SU-DHL-6 (cell line): ENCODE measurements around the gene APRT.

ENCODE experiments used
- H2AFZ ChIP-seq: fragments of 200-600 bp; sonication (generic); 2 replicates; pipeline ENCODE4 v1.6.1; 2014; ENCODE audit warnings: low read depth, mild to moderate bottlenecking, moderate library complexity, mixed read lengths, antibody characterized with exemption, low read length; ENCODE audit not compliant: severe bottlenecking
- H3F3A ChIP-seq: fragments of 200-600 bp; shearing (Covaris generic); 2 replicates; pipeline ENCODE4 v1.6.0; 2016; ENCODE audit warnings: antibody characterized with exemption, mild to moderate bottlenecking; ENCODE audit not compliant: insufficient read depth
- H3K27ac ChIP-seq: fragments of 200-600 bp; sonication (generic); 2 replicates; pipeline ENCODE4 v1.5.1; 2016; ENCODE audit warnings: low read depth, mild to moderate bottlenecking, low read length, moderate library complexity, mixed read lengths
- H3K27me3 ChIP-seq: fragments of 200-600 bp; sonication (generic), shearing (Covaris generic); 2 replicates; pipeline ENCODE4 v1.6.0; 2014; ENCODE audit warnings: mild to moderate bottlenecking, low read length
- H3K36me3 ChIP-seq: fragments of 200-600 bp; sonication (generic); 2 replicates; pipeline ENCODE4 v1.6.1; 2014; ENCODE audit warnings: mild to moderate bottlenecking, low read length, mixed read lengths
- H3K4me2 ChIP-seq: fragments of 300-600, 200-600 bp; shearing (Covaris generic), sonication (generic); 2 replicates; pipeline ENCODE4 v1.6.0; 2014; ENCODE audit warnings: low read length, low read depth, mild to moderate bottlenecking; ENCODE audit not compliant: poor library complexity, severe bottlenecking
- H3K4me3 ChIP-seq: fragments of 200-600 bp; sonication (generic); 2 replicates; pipeline ENCODE4 v1.5.1; 2014; ENCODE audit warnings: antibody characterized with exemption, low read length, mild to moderate bottlenecking, mixed read lengths; ENCODE audit not compliant: insufficient read depth, poor library complexity, severe bottlenecking
- H3K79me2 ChIP-seq: fragments of 200-600 bp; sonication (generic); 2 replicates; pipeline ENCODE4 v1.6.1; 2014; ENCODE audit warnings: mild to moderate bottlenecking, low read length, moderate library complexity; ENCODE audit not compliant: insufficient read depth
- H3K9ac ChIP-seq: fragments of 200-600 bp; sonication (generic); 2 replicates; pipeline ENCODE4 v1.7.0; 2014; ENCODE audit warnings: mild to moderate bottlenecking, low read length
- H3K9me2 ChIP-seq: fragments of 200-600 bp; sonication (generic); replicated peaks from 2 replicates; pipeline ENCODE4 v1.6.1; 2014; ENCODE audit warnings: low read length; ENCODE audit not compliant: insufficient read depth
- H3K9me3 ChIP-seq: fragments of 200-600 bp; sonication (generic); 2 replicates; pipeline ENCODE4 v1.6.1; 2014; ENCODE audit warnings: low read length, mixed read lengths; ENCODE audit not compliant: insufficient read depth
- H4K20me1 ChIP-seq: fragments of 200-600 bp; sonication (generic); 2 replicates; pipeline ENCODE4 v1.6.1; 2014; ENCODE audit warnings: low read depth, mild to moderate bottlenecking, antibody characterized with exemption, low read length, moderate library complexity, mixed read lengths
- EZH2phosphoT487 ChIP-seq: fragments of 200-600 bp; sonication (generic), shearing (Covaris generic); conservative IDR thresholded peaks from 2 replicates; pipeline ENCODE4 v1.6.1; 2018; ENCODE audit warnings: mild to moderate bottlenecking, antibody characterized with exemption, low read length, moderate library complexity, mixed read lengths
- TF ChIP-seq, protein P1 (sequence below): fragments of 200-600 bp; sonication (generic); IDR thresholded peaks from one replicate; pipeline ENCODE4 v1.5.1; 2017; ENCODE audit warnings: antibody characterized with exemption, mild to moderate bottlenecking, low read length, moderate library complexity; ENCODE audit not compliant: insufficient read depth, poor library complexity, severe bottlenecking

APRT gene

DNA sequence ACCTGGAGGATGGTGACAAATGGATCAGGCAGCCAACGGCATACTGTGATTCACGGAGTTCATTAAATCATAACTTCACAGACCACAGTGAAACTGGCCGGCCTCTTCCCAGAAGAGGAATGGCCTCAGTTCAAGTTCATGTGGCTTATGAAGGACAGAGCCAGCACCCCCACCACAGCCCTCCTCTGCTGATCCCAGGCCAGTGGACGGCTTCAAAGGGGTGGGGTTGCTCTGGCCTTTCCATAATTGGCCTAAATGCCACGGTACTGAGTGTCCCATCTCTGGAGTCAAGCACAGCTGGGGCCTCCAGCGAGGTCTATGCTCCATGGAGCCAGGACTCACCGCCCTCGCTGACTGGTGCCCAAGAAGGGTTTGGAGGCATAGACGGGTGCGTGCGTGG, 23.7 kb upstream of the APRT start:
- H3K9ac ChIP-seq = no peak overlapping the region
- H3K36me3 ChIP-seq = no peaks in the 10 kb centered on the region
- no peak overlapping the region for H3K4me2 ChIP-seq
- no peak overlapping the region for H3K27ac ChIP-seq
- no peak overlapping the region for H2AFZ ChIP-seq
- no peaks in the 10 kb centered on the region for H4K20me1 ChIP-seq
- TF ChIP-seq, protein P1, sequence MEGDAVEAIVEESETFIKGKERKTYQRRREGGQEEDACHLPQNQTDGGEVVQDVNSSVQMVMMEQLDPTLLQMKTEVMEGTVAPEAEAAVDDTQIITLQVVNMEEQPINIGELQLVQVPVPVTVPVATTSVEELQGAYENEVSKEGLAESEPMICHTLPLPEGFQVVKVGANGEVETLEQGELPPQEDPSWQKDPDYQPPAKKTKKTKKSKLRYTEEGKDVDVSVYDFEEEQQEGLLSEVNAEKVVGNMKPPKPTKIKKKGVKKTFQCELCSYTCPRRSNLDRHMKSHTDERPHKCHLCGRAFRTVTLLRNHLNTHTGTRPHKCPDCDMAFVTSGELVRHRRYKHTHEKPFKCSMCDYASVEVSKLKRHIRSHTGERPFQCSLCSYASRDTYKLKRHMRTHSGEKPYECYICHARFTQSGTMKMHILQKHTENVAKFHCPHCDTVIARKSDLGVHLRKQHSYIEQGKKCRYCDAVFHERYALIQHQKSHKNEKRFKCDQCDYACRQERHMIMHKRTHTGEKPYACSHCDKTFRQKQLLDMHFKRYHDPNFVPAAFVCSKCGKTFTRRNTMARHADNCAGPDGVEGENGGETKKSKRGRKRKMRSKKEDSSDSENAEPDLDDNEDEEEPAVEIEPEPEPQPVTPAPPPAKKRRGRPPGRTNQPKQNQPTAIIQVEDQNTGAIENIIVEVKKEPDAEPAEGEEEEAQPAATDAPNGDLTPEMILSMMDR = no peak
- TF ChIP-seq EZH2phosphoT487 = no peak
- no peak overlapping the region for H3K4me3 ChIP-seq
- H3K9me2 ChIP-seq = no peaks in the 10 kb centered on the region
- no peaks in the 10 kb centered on the region for H3K27me3 ChIP-seq
- no peaks in the 10 kb centered on the region for H3F3A ChIP-seq
- H3K9me3 ChIP-seq = no peaks in the 10 kb centered on the region
- no peaks in the 10 kb centered on the region for H3K79me2 ChIP-seq

DNA sequence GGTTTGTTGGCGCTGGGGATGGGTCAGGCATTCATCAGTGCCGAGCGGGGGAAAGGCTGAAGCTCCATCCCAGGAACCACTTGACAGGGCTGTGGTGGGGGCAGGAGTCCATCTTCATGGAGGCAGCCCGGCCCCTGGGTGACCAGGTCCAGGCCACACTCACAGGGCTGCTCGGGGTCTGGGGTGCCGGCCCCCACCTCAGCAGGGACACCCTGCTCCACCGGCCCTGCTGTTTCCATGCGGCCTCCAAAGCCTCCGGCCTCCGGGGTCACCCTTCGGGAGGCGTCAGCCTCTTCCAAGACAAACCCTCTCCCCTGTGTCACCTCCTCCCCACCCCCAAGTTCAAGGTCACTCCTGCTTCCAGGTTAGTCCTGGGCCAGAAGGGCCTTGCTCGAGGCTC, 22.9 kb upstream of the APRT start:
- Histone ChIP-seq H3K36me3 (no peaks in the 10 kb centered on the region), H3K4me3 (no peak overlapping the region), H3K27ac (no peak overlapping the region), H3K27me3 (no peaks in the 10 kb centered on the region), H3K79me2 (no peaks in the 10 kb centered on the region), H3F3A (no peaks in the 10 kb centered on the region), H3K9me2 (no peaks in the 10 kb centered on the region), H3K9ac (no peak overlapping the region), H3K9me3 (no peaks in the 10 kb centered on the region), H3K4me2 (no peak overlapping the region), H4K20me1 (no peaks in the 10 kb centered on the region), H2AFZ (no peak overlapping the region)
- TF ChIP-seq, protein P1 = no peak
- no peak for TF ChIP-seq EZH2phosphoT487

DNA sequence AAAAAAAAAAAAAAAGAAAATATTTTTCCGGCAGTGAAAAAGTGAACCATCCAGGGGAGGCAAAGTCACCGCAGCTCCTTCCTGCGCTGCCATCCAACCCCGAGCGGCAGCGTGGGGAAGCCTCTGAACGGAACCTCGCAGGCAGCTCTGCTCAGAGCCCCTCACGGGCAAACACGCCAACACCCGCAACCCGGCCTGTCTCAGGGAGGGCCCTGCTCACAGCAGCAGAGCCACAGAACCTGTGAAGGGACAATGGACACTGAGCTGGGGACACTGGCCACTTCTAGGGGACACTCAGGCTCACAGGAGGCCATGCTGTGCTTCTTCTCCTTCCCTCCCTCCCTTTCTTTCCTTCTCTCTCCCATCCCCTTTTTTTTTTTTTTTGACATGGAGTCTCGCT, 21.4 kb upstream of the APRT start:
- TF ChIP-seq EZH2phosphoT487 = no peak
- TF ChIP-seq, protein P1 = no peak
- no peaks in the 10 kb centered on the region for H4K20me1 ChIP-seq
- H3F3A ChIP-seq = no peaks in the 10 kb centered on the region
- no peak overlapping the region for H3K9ac ChIP-seq
- no peaks in the 10 kb centered on the region for H3K36me3 ChIP-seq
- no peak overlapping the region for H3K27ac ChIP-seq
- H3K9me2 ChIP-seq = no peaks in the 10 kb centered on the region
- H3K4me2 ChIP-seq = no peak overlapping the region
- H3K27me3 ChIP-seq = no peaks in the 10 kb centered on the region
- no peak overlapping the region for H2AFZ ChIP-seq
- H3K9me3 ChIP-seq = no peaks in the 10 kb centered on the region
- no peaks in the 10 kb centered on the region for H3K79me2 ChIP-seq
- H3K4me3 ChIP-seq = no peak overlapping the region

DNA sequence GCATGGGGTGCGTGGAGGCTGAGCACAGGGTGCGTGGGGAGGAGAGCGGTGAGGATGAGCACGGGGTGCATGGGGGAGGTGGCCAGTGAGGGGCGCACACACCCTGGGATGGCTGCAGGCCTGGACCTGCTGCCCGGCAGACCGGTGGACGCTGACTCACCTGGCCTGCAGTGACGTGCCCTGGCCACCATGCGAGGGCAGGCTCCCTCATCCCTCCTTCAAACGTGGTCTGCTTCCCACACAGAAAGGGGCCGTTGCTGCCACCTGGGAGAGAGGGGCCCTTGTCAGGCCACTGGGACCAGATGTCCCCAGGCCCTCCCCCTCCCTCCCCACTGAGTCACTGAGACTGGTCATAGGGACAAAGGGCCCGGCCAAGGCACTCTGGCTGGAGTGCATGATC, 20.1 kb upstream of the APRT start:
- H2AFZ ChIP-seq = no peak overlapping the region
- H3K9ac ChIP-seq = no peak overlapping the region
- H3K4me2 ChIP-seq = no peak overlapping the region
- no peak overlapping the region for H3K4me3 ChIP-seq
- H3K27me3 ChIP-seq = no peaks in the 10 kb centered on the region
- no peak overlapping the region for H3K27ac ChIP-seq
- H3K9me3 ChIP-seq = no peaks in the 10 kb centered on the region
- H3K79me2 ChIP-seq = no peaks in the 10 kb centered on the region
- H3K36me3 ChIP-seq = no peaks in the 10 kb centered on the region
- H4K20me1 ChIP-seq = no peaks in the 10 kb centered on the region
- no peaks in the 10 kb centered on the region for H3F3A ChIP-seq
- TF ChIP-seq, protein P1 = no peak
- TF ChIP-seq EZH2phosphoT487 = no peak
- no peaks in the 10 kb centered on the region for H3K9me2 ChIP-seq
